ENCODE data around the gene GIMAP6. TPM values are rescaled to one million over a fixed set of nuclear protein-coding genes. Genes with fewer than 3 reads are reported as not detected.
"Not testable (repeated sequence)": the region's sequence is repeated elsewhere in the genome, so short reads cannot be mapped to it uniquely, and the experiment has no call there.

Gene GIMAP6
- polyA plus RNA-seq, 3 donors: 16.6 to 18.1 (median 18.0) TPM

DNA sequence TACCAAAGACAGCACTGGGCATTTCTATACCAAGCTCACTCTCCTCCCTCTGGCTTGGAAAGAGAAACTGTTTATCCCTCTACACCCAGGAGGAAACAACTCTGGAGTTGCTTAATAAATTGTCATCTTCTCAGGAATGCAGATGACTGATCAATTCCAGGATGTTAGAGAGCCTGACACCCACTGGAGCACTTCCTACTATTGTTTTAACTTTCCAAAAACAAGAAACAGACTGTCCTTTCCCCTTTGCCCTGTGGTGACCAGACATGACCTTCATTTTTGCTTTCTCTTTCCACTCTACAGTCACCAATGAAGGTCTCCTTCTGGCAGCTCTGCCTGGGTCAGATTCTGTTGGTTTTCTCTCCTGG lies 45.4 kb downstream of the GIMAP6 start:
- no peak for DNase-seq (ENCODE audit: low read depth in 3 of 3, low spot score in 2 of 3)

DNA sequence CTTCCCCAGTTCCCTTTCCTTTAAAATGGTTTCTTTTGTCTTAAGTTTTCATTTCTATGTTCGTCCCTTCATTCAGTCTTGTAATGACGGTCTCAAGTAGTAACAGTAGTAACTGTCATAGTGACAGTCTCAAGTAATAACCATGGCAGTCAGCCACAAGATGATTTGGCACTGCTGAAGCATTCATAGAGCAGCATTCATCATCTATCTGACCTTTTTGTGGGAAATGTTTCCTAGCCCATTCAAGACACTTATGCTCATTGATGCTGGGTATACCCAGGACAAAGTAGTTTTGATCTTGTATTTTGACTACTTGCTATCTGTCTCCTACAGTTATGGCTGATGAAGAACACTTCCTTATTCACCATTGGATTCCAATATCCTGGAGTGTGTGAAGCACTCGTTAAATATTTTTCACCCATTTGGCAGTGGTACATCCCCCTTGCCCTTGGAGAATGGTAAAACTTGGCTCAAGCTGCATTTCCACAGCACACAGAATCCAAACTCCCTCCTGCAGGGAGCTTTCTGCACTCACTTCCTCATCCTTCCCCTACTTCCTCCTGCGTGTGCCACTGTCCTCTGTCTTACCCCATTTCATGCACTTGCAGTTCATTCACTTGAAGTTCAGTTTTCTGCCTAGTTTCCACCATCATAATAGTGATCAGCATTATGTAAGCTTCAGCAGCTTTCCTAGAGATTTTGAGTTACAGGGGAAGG lies 46.0 kb downstream of the GIMAP6 start:
- DNase-seq (ENCODE audit: low read depth in 3 of 3, low spot score in 2 of 3): no peak

GRCh38 chr7:150585199-150585598 lies 47.0 kb downstream of the GIMAP6 start:
- DNase-seq (ENCODE audit: low read depth in 3 of 3, low spot score in 2 of 3): no peak

- DNase-seq (ENCODE audit: low read depth in 3 of 3, low spot score in 2 of 3): no peak
These were observed 51.4 kb downstream of the GIMAP6 start for GRCh38 chr7:150580638-150581394.

DNA sequence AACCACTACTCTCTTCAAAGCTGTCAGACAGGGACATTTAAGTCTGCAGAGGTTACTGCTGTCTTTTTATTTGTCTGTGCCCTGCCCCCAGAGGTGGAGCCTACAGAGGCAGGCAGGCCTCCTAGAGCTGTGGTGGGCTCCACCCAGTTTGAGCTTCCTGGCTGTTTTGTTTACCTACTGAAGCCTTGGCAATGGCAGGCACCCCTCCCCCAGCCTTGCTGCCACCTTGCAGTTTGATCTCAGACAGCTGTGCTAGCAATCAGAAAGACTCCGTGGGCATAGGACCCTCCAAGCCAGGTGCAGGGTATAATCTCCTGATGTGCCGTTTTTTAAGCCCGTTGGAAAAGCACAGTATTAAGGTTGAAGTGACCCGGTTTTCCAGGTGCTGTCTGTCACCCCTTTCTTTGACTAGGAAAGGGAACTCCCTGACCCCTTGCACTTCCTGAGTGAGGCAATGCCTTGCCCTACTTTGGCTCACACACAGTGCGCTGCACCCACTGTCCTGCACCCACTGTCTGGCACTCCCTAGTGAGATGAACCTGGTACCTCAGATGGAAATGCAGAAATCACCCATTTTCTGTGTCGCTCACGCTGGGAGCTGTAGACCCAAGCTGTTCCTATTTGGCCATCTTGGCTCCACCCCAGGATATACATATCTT lies 52.1 kb downstream of the GIMAP6 start:
- DNase-seq (ENCODE audit: low read depth in 3 of 3, low spot score in 2 of 3): not testable (repeated sequence)

Other genes starting within 250 kb of the GIMAP6 start
- 10 to 100 TPM in 1 of 3 donors, 1 to 10 TPM in 2; 8.2 to 11.3 (median 9.4) TPM for gene GIMAP8, start 181.8 kb downstream of the GIMAP6 start, polyA plus RNA-seq (ENCODE audit: insufficient read length in 3 of 3)
- gene GIMAP7, start 117.5 kb downstream of the GIMAP6 start, polyA plus RNA-seq (ENCODE audit: insufficient read length in 3 of 3): 10 to 100 TPM; 19.2 to 20.2 (median 20.1) TPM
- gene GIMAP4, start 65.0 kb downstream of the GIMAP6 start, polyA plus RNA-seq (ENCODE audit: insufficient read length in 3 of 3): 10 to 100 TPM; 27.7 to 33.5 (median 27.8) TPM
- 10 to 100 TPM in 2 of 3 donors, 1 to 10 TPM in 1; 9.7 to 10.5 (median 10.1) TPM for gene GIMAP2, start 53.3 kb upstream of the GIMAP6 start, polyA plus RNA-seq (ENCODE audit: insufficient read length in 3 of 3)
- 1 to 10 TPM; 2.0 to 3.1 (median 2.4) TPM for gene GIMAP1, start 84.2 kb upstream of the GIMAP6 start, polyA plus RNA-seq (ENCODE audit: insufficient read length in 3 of 3)
- 1 to 10 TPM; 5.9 to 7.3 (median 6.9) TPM for gene GIMAP5, start 105.0 kb upstream of the GIMAP6 start, polyA plus RNA-seq (ENCODE audit: insufficient read length in 3 of 3)
- gene TMEM176B, start 168.0 kb upstream of the GIMAP6 start, polyA plus RNA-seq (ENCODE audit: insufficient read length in 3 of 3): 100 to 1,000 TPM in 1 of 3 donors, 10 to 100 TPM in 2; 80.2 to 115 (median 87.1) TPM
- 100 to 1,000 TPM in 1 of 3 donors, 10 to 100 TPM in 2; 80.7 to 126 (median 89.0) TPM for gene TMEM176A, start 168.4 kb upstream of the GIMAP6 start, polyA plus RNA-seq (ENCODE audit: insufficient read length in 3 of 3)
- 10 to 100 TPM; 41.9 to 77.1 (median 57.5) TPM for gene AOC1, start 220.1 kb upstream of the GIMAP6 start, polyA plus RNA-seq (ENCODE audit: insufficient read length in 3 of 3)